Trophoblast cell (in vitro differentiated cells and primary cell): ENCODE measurements around the gene LAMC2.

Experiments used
- DNase-seq, 2 donors: peaks; one replicate each; pipeline ENCODE4 v3.0.0-alpha.2; 2016
- H2AFZ ChIP-seq: 2 replicates; pipeline ENCODE4 v1.6.1; 2013; ENCODE audit warnings: low read length, moderate library complexity, mild to moderate bottlenecking; ENCODE audit not compliant: insufficient read depth, poor library complexity
- H2AK5ac ChIP-seq: 2 replicates; pipeline ENCODE4 v1.6.1; 2013; ENCODE audit warnings: mild to moderate bottlenecking, low read length
- H2BK120ac ChIP-seq: 2 replicates; pipeline ENCODE4 v1.6.1; 2013; ENCODE audit warnings: low read length, mild to moderate bottlenecking, moderate library complexity; ENCODE audit not compliant: insufficient read depth, poor library complexity
- H2BK12ac ChIP-seq: 2 replicates; pipeline ENCODE4 v1.6.1; 2013; ENCODE audit warnings: mild to moderate bottlenecking, low read length, moderate library complexity
- H2BK5ac ChIP-seq: 2 replicates; pipeline ENCODE4 v1.6.1; 2013; ENCODE audit warnings: low read length, low read depth, moderate library complexity, mild to moderate bottlenecking; ENCODE audit not compliant: poor library complexity
- H3K14ac ChIP-seq: 2 replicates; pipeline ENCODE4 v1.6.1; 2013; ENCODE audit warnings: mild to moderate bottlenecking, low read length
- H3K18ac ChIP-seq: 2 replicates; pipeline ENCODE4 v1.6.1; 2013; ENCODE audit warnings: mild to moderate bottlenecking, low read length
- H3K23ac ChIP-seq: 2 replicates; pipeline ENCODE4 v1.6.1; 2013; ENCODE audit warnings: low read length
- H3K27ac ChIP-seq: 2 replicates; pipeline ENCODE4 v1.5.1; 2013; ENCODE audit warnings: low read depth, mild to moderate bottlenecking, inconsistent platforms, low read length, moderate library complexity
- H3K27me3 ChIP-seq: 2 replicates; pipeline ENCODE4 v1.6.1; 2013; ENCODE audit warnings: inconsistent platforms, mild to moderate bottlenecking, low read length, moderate library complexity; ENCODE audit not compliant: insufficient read depth
- H3K36me3 ChIP-seq, 2 experiments: 1 replicate in 1 of 2; 2 replicates in 1 of 2; pipeline ENCODE4 v1.6.1; 2013; ENCODE audit warnings: low read length in 2 of 2, mild to moderate bottlenecking in 2 of 2, moderate library complexity in 1 of 2; ENCODE audit not compliant: insufficient read depth in 2 of 2, control insufficient read depth in 1 of 2
- H3K4ac ChIP-seq: 2 replicates; pipeline ENCODE4 v1.6.1; 2013; ENCODE audit warnings: low read depth, mild to moderate bottlenecking, low read length, moderate library complexity
- H3K4me1 ChIP-seq, 2 experiments: 1 replicate in 1 of 2; 2 replicates in 1 of 2; pipeline ENCODE4 v1.6.1; 2013; ENCODE audit warnings: low read length in 2 of 2, mild to moderate bottlenecking in 2 of 2, moderate library complexity in 1 of 2; ENCODE audit not compliant: insufficient read depth in 2 of 2, control insufficient read depth in 1 of 2
- H3K4me2 ChIP-seq: 2 replicates; pipeline ENCODE4 v1.6.1; 2013; ENCODE audit warnings: inconsistent platforms, mild to moderate bottlenecking, low read length, moderate library complexity
- H3K4me3 ChIP-seq: 2 replicates; pipeline ENCODE4 v1.5.1; 2013; ENCODE audit warnings: mild to moderate bottlenecking, low read depth, low read length, inconsistent platforms
- H3K79me1 ChIP-seq: one replicate; pipeline ENCODE4 v1.6.1; 2013; ENCODE audit warnings: low read length
- H3K79me2 ChIP-seq: 2 replicates; pipeline ENCODE4 v1.6.1; 2013; ENCODE audit warnings: low read length, mild to moderate bottlenecking; ENCODE audit not compliant: control insufficient read depth, insufficient read depth, poor library complexity
- H3K9ac ChIP-seq: 2 replicates; pipeline ENCODE4 v1.6.1; 2013; ENCODE audit warnings: mild to moderate bottlenecking, low read length
- H3K9me3 ChIP-seq: 2 replicates; pipeline ENCODE4 v1.6.1; 2013; ENCODE audit warnings: low read depth, mild to moderate bottlenecking, control low read depth, inconsistent platforms, low read length; ENCODE audit not compliant: insufficient read depth
- H4K12ac ChIP-seq: 2 replicates; pipeline ENCODE4 v1.6.1; 2013; ENCODE audit warnings: low read depth, mild to moderate bottlenecking, low read length, moderate library complexity
- H4K8ac ChIP-seq: 2 replicates; pipeline ENCODE4 v1.6.1; 2013; ENCODE audit warnings: low read depth, mild to moderate bottlenecking, low read length, moderate library complexity
- H4K91ac ChIP-seq: one replicate; pipeline ENCODE4 v1.6.1; 2013; ENCODE audit warnings: low read depth, mild to moderate bottlenecking, low read length, moderate library complexity
- WGBS: extraction: QIAGEN DNeasy Blood & Tissue Kit; methylation state at CpG from one replicate; pipeline ENCODE4 v1.1.7; 2013; ENCODE audit warnings: missing lambda C conversion rate; ENCODE audit not compliant: insufficient read length, insufficient coverage; ENCODE audit errors: extremely low coverage; 5-methylcytosine and 5-hydroxymethylcytosine counted together

LAMC2 gene

DNA sequence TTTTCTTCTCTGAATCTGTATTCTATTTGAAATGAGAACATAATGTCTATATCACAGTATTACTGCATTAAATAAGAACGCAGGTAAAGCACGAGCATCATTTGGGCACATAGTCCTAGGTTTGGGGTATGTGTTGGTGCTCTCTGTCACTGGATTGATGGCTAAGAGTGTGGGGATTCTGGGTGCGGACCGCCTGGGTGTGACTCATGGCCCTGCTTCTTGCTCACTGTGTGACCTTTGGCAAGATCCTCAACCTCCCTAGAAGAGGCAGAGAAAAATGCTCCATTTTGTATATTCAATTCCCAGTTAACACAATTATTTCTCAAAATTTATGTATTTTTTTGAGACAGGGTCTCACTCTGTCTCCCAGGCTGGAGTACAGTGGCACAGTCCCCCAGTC lies 99.7 kb downstream of the LAMC2 start:
- no peak overlapping the region for H3K27ac ChIP-seq
- DNase-seq, result no peak
- no peak overlapping the region for H3K9ac ChIP-seq
- H3K4me2 ChIP-seq, result no peak overlapping the region
- peaks cover 22 to 23% of the 10 kb centered on the region in 2 experiments for H3K4me1 ChIP-seq
- no peak overlapping the region for H3K18ac ChIP-seq
- H3K4ac ChIP-seq, result no peak overlapping the region
- no peak overlapping the region for H3K14ac ChIP-seq
- H3K79me2 ChIP-seq, result peaks cover 2% of the 10 kb centered on the region
- H4K8ac ChIP-seq, result no peak overlapping the region
- H2BK120ac ChIP-seq, result no peak overlapping the region
- H3K27me3 ChIP-seq, result no peaks in the 10 kb centered on the region
- no peak overlapping the region for H4K12ac ChIP-seq
- no peaks in the 10 kb centered on the region for H3K9me3 ChIP-seq
- H2AFZ ChIP-seq, result no peak overlapping the region
- no peak overlapping the region for H4K91ac ChIP-seq
- H3K36me3 ChIP-seq, result peaks cover 0 to 4% of the 10 kb centered on the region in 2 experiments
- H2BK5ac ChIP-seq, result no peak overlapping the region
- H2AK5ac ChIP-seq, result no peak overlapping the region
- H3K4me3 ChIP-seq, result no peak overlapping the region
- no CpG with 5 or more reads among the region's 4 CpGs for WGBS
- H2BK12ac ChIP-seq, result no peak overlapping the region
- no peak overlapping the region for H3K23ac ChIP-seq
- peaks cover 31% of the 10 kb centered on the region for H3K79me1 ChIP-seq

- Histone ChIP-seq H3K9ac (no peak overlapping the region), H3K79me2 (peaks cover 2% of the 10 kb centered on the region), H3K18ac (no peak overlapping the region), H3K4ac (no peak overlapping the region), H3K79me1 (peaks cover 20% of the 10 kb centered on the region), H4K12ac (no peak overlapping the region), H2AK5ac (no peak overlapping the region), H3K14ac (no peak overlapping the region), H2BK120ac (peak overlapping the region; percentile 3), H4K8ac (no peak overlapping the region), H3K4me3 (no peak overlapping the region), H3K4me2 (no peak overlapping the region), H3K9me3 (no peaks in the 10 kb centered on the region), H2BK12ac (peak overlapping the region; percentile 37), H4K91ac (peak overlapping the region; percentile 25), H3K27ac (peak overlapping the region; percentile 31), H2AFZ (no peak overlapping the region), H3K27me3 (no peaks in the 10 kb centered on the region), H3K36me3 (peaks cover 0 to 4% of the 10 kb centered on the region in 2 experiments), H3K23ac (no peak overlapping the region), H3K4me1 (peaks cover 17 to 24% of the 10 kb centered on the region in 2 experiments), H2BK5ac (peak overlapping the region; percentile 18)
- peak in 1 of 2 donors; percentile 53 for DNase-seq
- WGBS, result no CpG with 5 or more reads among the region's 5 CpGs
Measured at GRCh38 chr1:183287191-183287675, 101.2 kb downstream of the LAMC2 start.

GRCh38 chr1:183288583-183288982 lies 102.5 kb downstream of the LAMC2 start:
- Histone ChIP-seq H3K79me1 (peaks cover 9% of the 10 kb centered on the region), H2BK120ac (no peak overlapping the region), H3K9ac (no peak overlapping the region), H3K4ac (no peak overlapping the region), H3K18ac (no peak overlapping the region), H3K79me2 (no peaks in the 10 kb centered on the region), H3K4me3 (no peak overlapping the region), H3K4me1 (peaks cover 14 to 25% of the 10 kb centered on the region in 2 experiments), H2AFZ (no peak overlapping the region), H3K27me3 (no peaks in the 10 kb centered on the region), H3K36me3 (peaks cover 0 to 4% of the 10 kb centered on the region in 2 experiments), H3K9me3 (no peaks in the 10 kb centered on the region), H3K4me2 (no peak overlapping the region), H4K8ac (no peak overlapping the region), H4K12ac (no peak overlapping the region), H2AK5ac (no peak overlapping the region), H4K91ac (no peak overlapping the region), H3K27ac (no peak overlapping the region), H2BK12ac (no peak overlapping the region), H3K23ac (no peak overlapping the region), H2BK5ac (no peak overlapping the region), H3K14ac (no peak overlapping the region)
- no CpG with 5 or more reads among the region's 2 CpGs for WGBS
- DNase-seq, result no peak

GRCh38 chr1:183289051-183289496 lies 103.0 kb downstream of the LAMC2 start:
- peaks cover 5% of the 10 kb centered on the region for H3K79me1 ChIP-seq
- H2BK120ac ChIP-seq, result no peak overlapping the region
- H3K4me3 ChIP-seq, result no peak overlapping the region
- no peak overlapping the region for H2BK5ac ChIP-seq
- no peak overlapping the region for H4K8ac ChIP-seq
- H3K9ac ChIP-seq, result no peak overlapping the region
- DNase-seq, result no peak
- no peaks in the 10 kb centered on the region for H3K9me3 ChIP-seq
- H4K91ac ChIP-seq, result peak overlapping the region; percentile 15
- no peak overlapping the region for H3K4ac ChIP-seq
- no peak overlapping the region for H3K18ac ChIP-seq
- peak overlapping the region; percentile 18 for H2BK12ac ChIP-seq
- H3K27me3 ChIP-seq, result no peaks in the 10 kb centered on the region
- peak overlapping the region; percentile 20 for H2AK5ac ChIP-seq
- H4K12ac ChIP-seq, result no peak overlapping the region
- no peak overlapping the region for H3K14ac ChIP-seq
- no peaks in the 10 kb centered on the region for H3K79me2 ChIP-seq
- no CpG with 5 or more reads among the region's 9 CpGs for WGBS
- peaks cover 0 to 4% of the 10 kb centered on the region in 2 experiments for H3K36me3 ChIP-seq
- no peak overlapping the region for H3K4me2 ChIP-seq
- H3K27ac ChIP-seq, result no peak overlapping the region
- no peak overlapping the region for H2AFZ ChIP-seq
- peaks cover 14 to 25% of the 10 kb centered on the region in 2 experiments for H3K4me1 ChIP-seq
- no peak overlapping the region for H3K23ac ChIP-seq
